NCI-H524 (cell line): ENCODE data around the gene BRCA2.

ENCODE experiments used
- DNase-seq, 2 experiments: peaks; one replicate each; lab custom pipeline; 2025; lab: John Stamatoyannopoulos, UW

BRCA2 gene

DNA sequence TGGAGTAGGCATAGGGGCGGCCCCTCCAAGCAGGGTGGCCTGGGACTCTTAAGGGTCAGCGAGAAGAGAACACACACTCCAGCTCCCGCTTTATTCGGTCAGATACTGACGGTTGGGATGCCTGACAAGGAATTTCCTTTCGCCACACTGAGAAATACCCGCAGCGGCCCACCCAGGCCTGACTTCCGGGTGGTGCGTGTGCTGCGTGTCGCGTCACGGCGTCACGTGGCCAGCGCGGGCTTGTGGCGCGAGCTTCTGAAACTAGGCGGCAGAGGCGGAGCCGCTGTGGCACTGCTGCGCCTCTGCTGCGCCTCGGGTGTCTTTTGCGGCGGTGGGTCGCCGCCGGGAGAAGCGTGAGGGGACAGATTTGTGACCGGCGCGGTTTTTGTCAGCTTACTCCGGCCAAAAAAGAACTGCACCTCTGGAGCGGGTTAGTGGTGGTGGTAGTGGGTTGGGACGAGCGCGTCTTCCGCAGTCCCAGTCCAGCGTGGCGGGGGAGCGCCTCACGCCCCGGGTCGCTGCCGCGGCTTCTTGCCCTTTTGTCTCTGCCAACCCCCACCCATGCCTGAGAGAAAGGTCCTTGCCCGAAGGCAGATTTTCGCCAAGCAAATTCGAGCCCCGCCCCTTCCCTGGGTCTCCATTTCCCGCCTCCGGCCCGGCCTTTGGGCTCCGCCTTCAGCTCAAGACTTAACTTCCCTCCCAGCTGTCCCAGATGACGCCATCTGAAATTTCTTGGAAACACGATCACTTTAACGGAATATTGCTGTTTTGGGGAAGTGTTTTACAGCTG lies at the start of gene BRCA2, which contains the start of gene ZAR1L:
TSS of gene BRCA2 (plus strand) at position 271 of the 790 bp plus-strand sequence. CDS start 953 bp downstream, outside the sequence.
TSS of gene ZAR1L (minus strand) at position 126 of the 790 bp plus-strand sequence. CDS start 3,438 bp downstream, outside the sequence.
- DNase-seq, result peak; percentile 95

- no peak for DNase-seq
Measured at GRCh38 chr13:32265726-32266125, 49.6 kb upstream of the BRCA2 start.

DNA sequence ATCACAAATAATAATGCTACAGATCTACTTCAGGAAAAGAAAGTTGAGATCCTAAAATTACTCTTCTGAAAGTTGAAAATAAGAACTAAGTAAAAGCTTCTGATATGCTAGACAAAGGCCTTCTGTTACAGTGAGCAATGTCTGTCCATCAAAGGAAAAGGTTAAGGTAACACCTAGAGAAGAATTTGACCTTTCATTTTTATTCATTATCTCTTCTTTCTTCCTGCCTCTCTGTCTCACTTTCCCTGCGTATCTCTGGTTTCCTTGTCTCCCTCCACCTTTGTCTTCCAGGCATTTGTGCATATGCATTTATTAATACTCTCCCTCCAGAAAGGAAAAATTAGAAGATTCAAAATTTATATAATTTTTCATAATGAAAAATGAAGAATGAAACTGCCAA lies 49.2 kb upstream of the BRCA2 start:
- DNase-seq, result no peak

DNA sequence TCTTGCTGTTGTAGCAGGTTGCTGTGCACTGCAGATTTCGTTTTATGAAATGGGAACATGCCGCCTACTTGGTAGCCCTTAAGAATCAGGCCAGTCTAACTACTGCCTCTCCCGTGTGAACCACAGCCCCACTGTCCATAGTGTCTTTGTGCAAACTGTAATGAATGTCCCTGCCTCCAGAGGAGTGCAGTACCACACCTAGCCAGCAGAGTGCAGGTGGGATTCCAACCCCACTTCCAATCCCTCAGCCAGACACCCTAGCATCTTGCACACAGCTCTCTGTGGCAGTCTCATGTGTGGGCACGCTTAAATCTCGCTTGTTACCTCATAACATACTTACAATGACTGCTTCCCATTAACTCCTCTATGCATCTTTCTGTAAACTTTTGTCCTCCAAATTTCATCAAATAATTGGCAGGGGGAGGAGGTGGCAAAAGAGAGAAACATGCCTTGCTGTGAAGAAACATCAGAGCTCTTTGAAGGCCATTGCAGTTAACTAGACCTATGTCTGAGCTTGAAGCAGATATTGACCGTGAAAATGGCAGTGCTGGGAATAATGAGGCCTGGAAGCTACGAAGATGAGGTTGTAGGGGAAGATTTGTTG lies 47.4 kb upstream of the BRCA2 start:
- DNase-seq, result no peak

DNA sequence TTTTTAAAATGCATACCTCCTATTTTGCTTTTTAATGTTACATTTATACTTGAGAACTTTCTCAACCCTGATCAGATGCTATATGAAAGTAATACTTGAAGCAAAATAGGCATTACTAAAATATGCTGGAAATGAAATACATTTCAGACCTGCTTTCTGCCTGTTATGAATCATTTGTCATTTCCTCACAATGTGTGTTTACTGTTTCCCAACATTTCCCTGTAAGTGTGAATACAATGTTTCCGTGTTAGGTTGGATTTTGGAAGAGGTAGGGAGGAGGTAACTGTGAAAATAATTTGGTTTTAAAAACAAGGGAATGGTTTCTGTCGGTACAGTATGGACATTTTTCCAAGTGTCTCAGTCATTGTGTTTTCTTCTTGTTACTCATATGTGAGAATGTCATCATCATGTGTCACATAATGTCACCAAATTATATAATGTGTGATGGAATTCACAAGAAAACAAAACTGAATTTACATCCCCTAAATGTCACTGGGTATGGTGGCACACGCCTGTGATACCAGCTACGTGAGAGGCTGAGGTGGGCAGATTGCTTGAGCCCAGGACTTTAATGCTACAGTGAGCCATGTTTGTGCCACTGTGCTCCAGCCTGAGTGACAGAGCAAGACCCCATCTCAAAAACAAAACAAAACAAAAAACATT lies 43.2 kb upstream of the BRCA2 start:
- no peak for DNase-seq

- no peak for DNase-seq
Measured at GRCh38 chr13:32277839-32278238, 37.5 kb upstream of the BRCA2 start.

GRCh38 chr13:32278426-32278825 lies 36.9 kb upstream of the BRCA2 start:
- no peak for DNase-seq

- no peak for DNase-seq
Measured at GRCh38 chr13:32281096-32281495, 34.2 kb upstream of the BRCA2 start.

GRCh38 chr13:32282096-32282711 lies 33.1 kb upstream of the BRCA2 start:
- DNase-seq, result no peak

- DNase-seq, result no peak
Measured at GRCh38 chr13:32284927-32285632, 30.2 kb upstream of the BRCA2 start.

DNA sequence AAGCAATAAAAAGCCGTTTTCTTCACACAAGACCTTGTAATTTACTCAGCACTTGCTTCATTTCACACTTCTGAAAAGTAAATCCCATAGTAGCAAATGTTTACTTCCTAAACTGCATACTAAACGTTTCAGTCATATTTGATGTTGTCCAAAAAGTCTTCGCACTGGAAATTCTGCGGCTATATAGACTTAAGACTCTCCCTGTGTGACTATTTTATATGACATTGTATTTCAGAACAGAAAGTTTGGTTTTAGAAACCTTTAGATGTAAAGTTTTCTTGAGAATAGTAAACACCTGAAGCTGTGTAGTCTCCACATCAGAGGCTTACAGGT lies 29.7 kb upstream of the BRCA2 start:
- DNase-seq, result no peak

GRCh38 chr13:32297206-32297605 lies 18.1 kb upstream of the BRCA2 start:
- no peak for DNase-seq

- no peak for DNase-seq
Measured at GRCh38 chr13:32298695-32299094, 16.6 kb upstream of the BRCA2 start.

- no peak for DNase-seq
Measured at GRCh38 chr13:32299893-32300292, 15.4 kb upstream of the BRCA2 start.

DNA sequence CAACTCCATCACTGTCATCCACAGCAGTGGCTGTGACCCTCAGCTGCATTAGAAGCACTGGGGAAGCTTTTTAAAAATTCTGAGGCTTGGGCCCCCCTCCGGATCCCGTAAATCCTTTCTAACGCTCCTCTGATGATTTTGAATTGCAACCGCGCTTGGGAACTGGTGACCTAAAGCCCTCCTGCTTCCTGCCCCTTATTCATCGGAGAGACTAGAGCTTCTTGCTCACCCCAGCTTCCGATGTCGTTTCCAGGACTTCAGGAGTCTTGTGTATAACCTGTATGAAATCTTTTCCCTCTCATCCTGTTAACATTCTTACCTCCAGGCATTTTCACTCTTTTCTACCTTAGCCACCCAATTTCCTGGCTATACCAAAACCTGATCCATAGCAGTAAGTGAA lies 14.9 kb upstream of the BRCA2 start:
- no peak for DNase-seq

DNA sequence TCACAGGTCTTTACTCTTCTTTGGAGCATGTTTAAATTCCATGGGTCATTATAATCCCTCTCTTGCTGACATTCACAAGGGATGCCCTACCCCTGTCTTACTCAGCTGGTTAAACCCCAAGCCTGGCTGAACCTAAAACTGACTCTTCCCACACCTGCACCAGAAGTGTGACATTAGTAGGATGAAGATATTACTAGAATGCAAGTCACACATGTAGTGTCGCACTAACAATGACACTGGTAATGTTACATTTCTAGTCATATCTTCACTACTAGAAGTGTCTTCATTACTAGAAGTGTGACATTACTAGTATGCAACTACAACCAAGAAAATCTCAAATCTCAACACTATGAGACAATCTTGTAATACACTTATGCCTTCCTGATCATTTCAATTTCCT lies 14.4 kb upstream of the BRCA2 start:
- no peak for DNase-seq

GRCh38 chr13:32302461-32302860 lies 12.8 kb upstream of the BRCA2 start:
- no peak for DNase-seq

DNA sequence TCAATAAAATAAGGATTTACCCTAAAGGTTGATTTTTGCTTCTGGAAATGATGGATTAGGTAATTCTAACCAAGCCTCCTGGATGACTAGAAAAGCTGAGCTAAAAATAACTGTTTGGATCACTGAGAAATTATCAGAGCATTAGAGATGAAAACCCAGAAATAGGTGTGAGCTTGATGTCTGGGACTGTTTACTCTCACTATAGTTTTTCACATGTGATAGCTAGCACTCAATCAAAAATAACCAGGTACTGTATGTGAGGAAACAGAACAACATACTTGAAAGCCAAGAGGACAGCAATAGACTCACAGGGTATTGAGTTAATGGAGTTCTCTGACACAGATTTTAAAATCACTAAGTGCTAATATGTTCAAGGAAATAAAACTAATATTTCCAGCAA lies 9.7 kb upstream of the BRCA2 start:
- DNase-seq, result no peak

GRCh38 chr13:32309312-32310133 lies 5.8 kb upstream of the BRCA2 start:
- DNase-seq, result no peak

DNA sequence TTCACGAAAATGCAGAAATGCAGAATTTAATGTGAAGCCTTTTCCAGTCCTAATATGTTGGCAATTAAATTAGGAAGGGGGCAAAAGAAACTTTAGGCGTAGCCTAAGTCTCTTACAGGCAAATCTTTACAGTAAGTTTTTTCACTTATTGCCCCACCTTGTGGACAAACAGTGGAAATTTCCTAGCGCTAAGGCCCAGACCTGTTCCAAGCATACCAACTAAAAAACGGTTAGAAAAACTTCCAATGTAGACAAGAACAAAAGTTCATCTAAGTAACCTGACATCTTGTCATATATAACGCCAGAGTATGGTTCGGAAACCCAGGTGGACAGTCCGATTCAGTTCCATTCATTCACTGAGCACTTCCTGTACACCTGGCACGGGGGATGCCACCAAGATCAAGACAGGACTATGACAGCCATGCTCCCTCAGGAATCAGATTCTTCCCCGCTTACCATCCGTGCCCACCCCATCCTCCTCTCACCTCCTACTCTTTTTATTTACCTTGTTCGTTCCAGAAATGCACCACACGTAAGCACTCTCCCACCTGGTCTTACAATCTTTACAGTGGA lies 5.1 kb upstream of the BRCA2 start:
- peak; percentile 12 to 69 for DNase-seq
